ENCODE results near the gene CCDC33.
A peak's percentile ranks its signal among the peaks of the same experiment; 100 is the strongest.

CCDC33 gene

GRCh38 chr15:74314795-74315438 is 78.8 kb downstream of the CCDC33 start:
- no peak for DNase-seq (ENCODE audit: low read depth)

- DNase-seq (ENCODE audit: low read depth), result no peak
Measured at GRCh38 chr15:74315626-74316025, 79.5 kb downstream of the CCDC33 start.

DNA sequence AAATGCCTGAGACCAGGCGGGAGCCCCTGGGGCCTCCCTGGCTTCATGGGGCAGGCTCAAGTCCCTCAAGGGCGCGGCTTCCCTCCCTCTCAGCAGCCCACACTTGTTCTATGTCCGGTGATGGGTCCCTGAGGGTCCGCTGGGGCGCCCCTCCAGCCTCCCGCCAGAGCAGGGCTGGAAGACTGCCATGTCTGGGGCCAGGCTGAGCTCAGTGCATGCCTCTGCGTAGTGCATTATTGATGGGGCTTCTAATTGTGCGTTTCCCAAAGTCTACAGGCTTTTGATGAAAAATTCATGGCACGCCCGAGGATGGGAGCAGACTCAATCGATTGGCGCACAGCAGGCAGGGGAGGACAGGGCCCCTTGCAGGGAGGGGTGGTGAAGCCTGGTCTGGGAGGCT is 80.0 kb downstream of the CCDC33 start:
- DNase-seq (ENCODE audit: low read depth), result no peak

- peak; percentile 68 for DNase-seq (ENCODE audit: low read depth)
Measured at GRCh38 chr15:74317820-74318375, 81.8 kb downstream of the CCDC33 start.

DNA sequence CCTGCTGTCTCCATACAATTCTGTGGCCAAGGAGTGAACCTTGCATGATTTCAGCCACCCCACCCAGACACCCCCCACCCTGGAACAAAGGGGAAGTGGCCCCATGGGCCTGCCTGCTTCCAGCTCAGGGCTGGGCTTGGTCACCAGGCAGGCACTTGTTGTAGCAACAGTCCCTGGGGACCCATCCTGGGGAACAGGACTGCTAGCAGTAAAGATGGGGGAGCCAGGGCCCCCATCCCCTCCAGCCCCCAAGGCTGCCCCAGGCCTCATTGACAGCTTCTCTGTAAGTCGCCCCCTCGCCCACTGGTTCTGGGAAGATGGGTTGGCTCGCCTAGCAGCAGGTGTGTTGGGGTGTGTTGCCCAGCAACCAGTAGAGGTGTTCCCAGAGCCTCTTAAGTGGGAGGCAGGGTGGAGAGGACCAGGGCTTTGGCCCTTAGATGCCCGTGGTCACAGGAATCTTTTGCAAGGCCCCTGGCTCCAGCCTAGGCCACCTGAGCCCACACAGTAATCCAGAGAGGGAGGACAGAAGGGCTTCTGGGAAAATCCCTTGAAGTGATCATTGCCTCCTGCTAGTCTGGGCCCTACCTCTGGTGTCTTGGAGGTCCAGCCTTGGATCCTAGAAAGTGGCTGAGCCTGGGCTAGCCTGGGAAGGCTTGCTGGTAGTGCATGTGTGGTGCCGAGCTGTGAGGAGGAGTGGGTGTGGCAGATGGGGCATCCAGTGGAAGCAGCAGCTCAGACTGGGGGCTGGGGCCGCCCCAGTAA is 82.4 kb downstream of the CCDC33 start:
- no peak for DNase-seq (ENCODE audit: low read depth)

DNA sequence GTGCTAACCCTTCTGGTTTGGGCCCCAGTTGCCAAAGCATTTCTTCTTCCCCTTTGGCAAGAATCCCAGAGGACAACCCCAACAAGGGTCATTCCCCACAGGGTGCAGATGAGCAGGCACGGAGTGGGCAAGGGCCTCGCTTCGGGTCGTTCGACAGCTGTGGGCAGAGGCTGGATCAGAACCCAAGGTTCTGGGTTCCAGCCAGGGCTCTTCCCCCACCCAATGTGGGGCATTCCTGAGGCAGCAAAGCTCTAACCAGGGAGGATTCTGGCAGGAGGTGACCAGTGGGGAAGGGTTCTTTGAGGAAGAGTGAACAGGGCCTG is 83.0 kb downstream of the CCDC33 start:
- DNase-seq (ENCODE audit: low read depth), result no peak

DNA sequence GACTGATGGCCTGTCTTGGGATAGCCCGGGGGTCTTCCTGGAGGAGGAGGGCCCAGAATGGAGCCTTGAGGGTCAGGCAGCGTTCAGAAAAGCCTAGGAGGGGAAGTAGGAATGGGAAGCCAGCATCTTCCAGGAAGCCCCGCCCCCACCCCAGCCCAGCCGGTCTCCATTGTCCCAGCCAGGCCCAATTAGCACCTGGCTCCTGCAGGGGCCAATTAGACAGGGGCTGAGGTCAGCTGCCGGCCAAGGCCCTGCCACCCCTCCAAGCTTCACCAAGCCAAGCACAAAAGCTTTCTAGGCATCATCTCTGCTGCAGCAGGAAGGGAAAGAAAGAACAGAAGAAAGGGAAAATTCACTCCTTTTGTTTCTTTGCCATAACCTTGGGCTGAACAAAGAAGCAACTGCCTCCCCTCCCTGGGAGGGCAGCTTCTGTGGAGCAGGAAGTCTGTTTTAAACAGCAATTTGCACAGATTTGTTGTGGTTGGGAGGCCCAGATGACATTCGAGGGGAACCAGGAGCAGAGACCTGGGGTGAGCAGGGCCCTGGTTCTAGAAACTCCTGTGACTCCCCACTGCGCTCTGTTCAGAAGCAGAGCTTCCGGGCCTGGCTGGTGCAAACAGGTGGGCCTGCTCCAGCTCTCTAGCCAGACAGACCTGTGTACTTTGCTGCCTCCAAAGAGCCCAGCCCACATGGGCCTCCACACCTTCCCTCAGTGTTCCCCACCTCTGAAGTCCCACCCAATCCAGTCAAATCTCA is 83.6 kb downstream of the CCDC33 start:
- DNase-seq (ENCODE audit: low read depth), result no peak

DNA sequence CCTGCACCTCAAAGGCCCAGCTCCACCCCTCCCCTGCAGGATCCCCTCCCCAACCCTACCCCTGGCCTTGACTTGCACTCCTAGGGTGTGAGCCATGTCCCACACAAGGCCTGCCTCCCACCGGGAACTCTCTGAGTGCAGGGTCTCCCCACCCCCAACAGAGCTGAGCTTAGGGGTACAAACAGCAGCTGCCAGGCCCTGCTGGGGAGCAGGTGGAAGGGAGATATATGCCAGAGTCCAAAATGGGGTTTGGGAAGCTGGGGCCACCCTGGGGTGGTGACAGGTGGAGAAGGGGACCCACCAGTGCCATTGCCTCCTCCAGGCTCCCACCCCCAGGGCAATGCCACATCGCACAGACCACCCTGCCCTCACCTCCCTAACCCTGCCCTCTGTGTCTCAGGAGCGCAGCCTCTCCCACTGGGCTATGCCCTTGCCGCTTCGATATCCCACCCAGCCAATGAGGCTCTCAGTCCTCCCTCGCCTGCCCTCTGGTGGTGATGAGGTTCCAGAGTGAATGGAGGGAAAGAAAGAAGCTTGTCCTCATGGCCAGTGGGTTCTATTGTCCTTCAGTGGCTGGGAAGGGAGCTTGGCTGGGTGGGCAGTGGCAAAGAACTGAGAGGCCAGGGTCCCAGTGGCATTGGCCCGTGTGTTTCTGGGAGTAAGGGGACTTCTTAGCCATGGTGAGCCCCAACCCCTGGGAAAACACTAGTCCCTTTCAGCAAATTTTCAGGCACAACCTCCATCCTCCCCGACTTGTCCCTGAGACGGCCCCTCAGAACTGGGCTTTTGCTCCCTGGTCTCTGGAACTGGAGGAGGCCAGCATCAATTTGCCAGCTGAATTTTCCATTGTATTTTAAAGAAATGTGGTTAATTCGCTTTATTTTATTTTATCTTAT is 84.5 kb downstream of the CCDC33 start:
- DNase-seq (ENCODE audit: low read depth), result no peak

DNA sequence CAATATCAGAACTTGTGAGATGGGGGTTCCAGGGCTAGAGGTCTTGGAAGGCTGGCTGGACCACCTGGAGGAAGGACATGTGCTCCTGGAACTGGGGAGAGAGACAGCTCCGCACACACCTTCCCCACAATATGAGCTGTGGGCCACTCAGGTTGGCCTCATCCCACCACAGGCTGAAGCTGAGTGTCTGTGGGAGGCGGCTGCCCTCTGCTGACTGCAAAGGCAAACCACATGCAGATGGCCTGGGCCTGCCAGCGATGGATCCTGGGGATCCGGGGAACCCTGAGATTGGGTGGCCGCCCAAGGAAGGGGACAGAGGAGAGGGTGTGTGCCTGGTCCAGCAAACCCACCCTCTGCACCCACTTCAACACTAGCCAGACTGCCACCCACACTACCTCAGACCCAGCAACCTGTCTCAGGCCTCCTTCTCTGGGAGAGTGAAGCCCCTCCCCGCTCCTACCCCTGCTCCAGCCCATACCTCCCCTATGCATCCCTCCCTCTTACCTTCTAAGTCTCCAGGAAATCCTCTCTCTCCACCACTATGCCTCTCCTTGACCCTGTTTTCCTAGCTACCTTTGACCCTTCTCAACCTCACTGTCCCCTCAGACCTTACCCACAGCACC is 86.5 kb downstream of the CCDC33 start:
- DNase-seq (ENCODE audit: low read depth), result no peak

DNA sequence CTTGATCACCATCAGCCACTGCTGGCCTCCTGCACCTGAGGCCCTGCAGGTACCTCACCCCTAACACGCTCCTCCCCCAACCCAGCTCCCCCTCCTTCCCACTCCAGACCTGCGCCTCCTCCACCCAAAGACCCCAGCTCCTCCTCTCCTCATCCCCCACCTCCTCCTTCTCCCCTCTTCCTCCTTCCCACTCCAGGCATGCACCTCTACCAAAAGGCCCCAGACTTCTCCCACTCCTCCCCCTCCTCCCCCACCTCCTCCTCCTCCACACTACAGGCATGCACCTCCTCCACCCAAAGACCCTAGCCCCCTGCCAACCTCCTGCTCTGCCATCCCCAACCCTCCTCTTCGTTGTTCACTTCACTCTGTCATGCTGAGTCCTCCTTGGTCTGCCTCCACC is 88.6 kb downstream of the CCDC33 start:
- DNase-seq (ENCODE audit: low read depth), result no peak

DNA sequence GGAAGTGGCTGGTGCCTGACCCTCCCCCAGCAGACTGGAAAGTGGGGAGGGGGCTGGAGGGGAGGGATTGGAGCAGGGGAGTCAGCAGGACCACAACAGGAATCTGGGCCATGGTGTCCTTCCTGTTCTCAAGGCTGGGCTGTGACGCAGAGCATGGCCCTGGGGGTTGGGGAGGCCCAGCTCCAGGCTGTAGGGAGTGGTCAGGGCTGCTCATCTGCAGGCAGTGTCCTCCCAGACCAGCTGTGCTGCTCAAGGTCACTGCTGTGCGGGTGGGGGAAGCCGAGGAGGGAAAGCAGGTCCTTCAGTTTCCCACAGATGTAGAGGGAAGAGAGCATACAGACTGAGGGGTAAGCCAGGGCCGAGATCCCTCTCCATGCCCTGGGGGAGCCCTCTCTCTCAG is 90.6 kb downstream of the CCDC33 start:
- DNase-seq (ENCODE audit: low read depth), result no peak

DNA sequence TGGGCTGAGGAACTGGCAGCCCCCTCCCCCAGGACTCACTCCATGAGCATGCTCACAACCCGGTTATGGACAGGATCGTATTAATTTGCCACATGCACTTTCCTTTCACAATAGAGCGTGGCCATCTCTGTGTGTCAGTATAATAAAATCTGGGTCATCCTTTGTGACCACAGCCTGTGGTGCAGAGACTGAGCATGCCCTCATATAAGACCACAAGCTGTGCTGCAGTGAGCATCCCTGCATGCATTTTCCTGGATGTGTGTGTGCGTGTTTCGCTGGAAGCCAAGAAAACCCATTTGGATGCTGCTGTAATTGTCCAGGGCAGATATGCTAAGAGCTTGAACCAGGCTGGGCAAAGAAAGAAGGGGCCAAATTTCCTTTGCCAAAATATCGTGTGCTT is 91.6 kb downstream of the CCDC33 start:
- no peak for DNase-seq (ENCODE audit: low read depth)

DNA sequence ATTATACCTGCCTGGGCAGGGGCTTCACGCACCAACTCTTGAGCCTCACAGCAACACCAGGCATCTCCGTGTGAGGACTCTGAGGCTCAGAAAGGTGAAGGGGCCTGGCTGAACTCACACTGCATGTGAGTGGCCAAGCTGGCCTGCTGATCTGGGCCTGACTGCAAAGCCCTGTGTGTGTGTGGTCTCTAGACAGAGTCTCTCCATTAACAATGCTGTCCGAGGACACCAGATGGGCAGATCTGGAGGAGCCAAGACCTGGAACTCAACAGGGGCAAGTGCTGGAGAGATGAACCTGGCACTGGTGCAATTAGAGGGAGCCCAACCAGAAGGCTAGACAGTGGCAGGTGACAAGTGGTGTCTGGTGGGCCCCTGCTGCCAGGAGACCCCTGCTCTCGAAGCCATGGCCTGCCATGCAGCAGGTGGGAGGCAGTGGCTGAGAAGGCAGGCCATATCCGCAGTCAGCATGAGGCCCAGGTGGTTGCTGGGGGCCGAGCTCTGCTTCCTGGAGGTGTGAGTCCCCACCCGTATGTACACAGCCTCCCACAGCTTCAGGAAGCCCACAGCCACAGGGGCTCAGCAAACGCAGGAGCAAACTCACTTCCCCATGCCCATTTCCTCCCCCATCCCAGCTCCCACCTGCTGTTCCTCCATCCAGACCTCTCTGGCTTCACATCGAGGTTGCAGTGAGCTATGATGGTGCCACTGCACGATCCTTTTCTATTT is 92.4 kb downstream of the CCDC33 start:
- DNase-seq (ENCODE audit: low read depth), result no peak

DNA sequence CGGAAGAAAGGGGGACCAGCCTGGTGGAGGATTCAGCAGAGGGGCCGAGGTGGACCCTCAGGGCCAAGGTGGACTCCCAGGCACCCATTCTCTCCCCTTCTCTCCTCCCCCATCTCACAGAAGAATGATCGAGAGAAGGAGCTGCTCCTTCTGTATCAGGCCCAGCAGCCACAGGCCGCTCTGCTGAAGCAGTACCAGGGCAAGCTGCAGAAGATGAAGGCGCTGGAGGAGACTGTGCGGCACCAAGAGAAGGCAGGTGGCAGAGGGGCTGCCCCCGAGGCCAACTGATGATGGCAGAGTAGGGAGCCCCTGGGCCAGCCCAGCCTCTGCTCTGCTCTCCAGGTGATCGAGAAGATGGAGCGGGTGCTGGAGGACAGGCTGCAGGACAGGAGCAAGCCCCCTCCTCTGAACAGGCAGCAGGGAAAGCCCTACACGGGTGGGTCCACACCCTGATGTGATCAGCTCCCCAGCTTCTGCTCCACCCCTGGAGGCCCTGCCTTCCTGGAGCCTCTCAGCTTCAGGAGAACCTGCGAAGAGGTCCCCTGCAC is 94.8 kb downstream of the CCDC33 start:
- DNase-seq (ENCODE audit: low read depth), result no peak

DNA sequence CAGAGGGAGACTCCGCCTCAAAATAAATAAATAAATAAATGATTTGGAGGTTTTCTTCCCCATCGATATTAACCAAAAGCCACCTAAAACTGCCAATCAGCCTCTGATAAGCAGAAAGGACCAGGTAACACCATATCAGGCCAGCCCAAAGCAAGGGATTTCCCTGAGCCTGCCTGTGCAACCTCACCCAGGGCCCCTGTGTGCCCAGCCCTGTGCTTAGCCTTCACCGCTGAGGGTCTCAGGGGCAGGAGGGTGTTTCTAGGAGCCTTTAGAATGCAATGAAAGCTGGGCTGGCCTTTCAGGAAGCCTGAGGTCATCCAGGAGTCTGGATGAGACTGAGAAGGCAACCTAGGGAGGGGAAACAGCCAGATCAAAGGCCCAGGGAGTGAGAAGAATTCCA is 95.9 kb downstream of the CCDC33 start:
- DNase-seq (ENCODE audit: low read depth), result no peak

GRCh38 chr15:74332611-74333010 is 96.5 kb downstream of the CCDC33 start:
- no peak for DNase-seq (ENCODE audit: low read depth)

DNA sequence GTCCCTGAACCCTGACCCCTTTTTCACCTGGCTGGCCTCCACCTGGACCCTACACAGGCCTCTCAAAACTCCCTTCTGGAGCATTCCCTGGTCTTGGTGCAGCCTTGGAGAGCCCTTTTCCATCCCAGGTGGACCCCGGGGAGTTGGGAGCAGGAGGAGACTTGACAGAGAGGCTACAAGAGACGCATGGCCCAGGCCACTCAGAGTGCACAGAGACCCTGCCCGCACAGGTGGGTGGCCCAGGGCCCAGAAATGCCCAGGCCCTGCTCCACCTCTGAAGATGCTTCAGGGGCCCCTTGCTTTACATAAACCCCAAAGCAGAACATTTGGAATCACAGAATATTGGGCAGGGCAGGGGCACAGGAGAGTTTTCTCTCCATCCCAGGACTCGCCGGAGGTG is 97.0 kb downstream of the CCDC33 start:
- no peak for DNase-seq (ENCODE audit: low read depth)

DNA sequence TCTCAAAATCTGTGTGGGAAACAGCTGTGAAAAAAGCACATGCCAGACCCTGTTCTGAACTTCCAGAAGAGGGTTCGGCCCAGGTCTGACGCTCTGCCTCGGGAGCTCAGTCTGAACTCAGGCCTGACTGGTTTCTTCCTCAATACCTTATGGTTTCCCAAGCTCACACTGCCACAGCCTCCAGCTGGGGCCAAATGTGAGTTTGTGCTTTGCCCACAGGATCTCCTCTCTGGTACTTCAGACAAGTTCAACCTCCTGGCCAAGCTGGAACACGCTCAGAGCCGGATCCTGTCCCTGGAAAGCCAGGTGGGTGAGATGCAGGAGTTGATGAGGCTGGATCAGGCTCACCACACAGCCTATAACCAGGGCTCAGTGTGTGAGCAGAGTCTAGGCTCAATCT is 97.5 kb downstream of the CCDC33 start:
- no peak for DNase-seq (ENCODE audit: low read depth)

GRCh38 chr15:74334127-74334526 is 98.0 kb downstream of the CCDC33 start:
- DNase-seq (ENCODE audit: low read depth), result no peak

- no peak for DNase-seq (ENCODE audit: low read depth)
Measured at GRCh38 chr15:74335396-74335795, 99.3 kb downstream of the CCDC33 start.

All from non-pigmented ciliary epithelial cell (primary cell).